Liver (tissue), 9 donors: Measurements from ENCODE around the gene ASPG. TPM values are rescaled to one million over a fixed set of nuclear protein-coding genes. Genes with fewer than 3 reads are reported as not detected.

Source experiments
- DNase-seq: peaks from one replicate; pipeline ENCODE4 v3.0.0-alpha.2; 2017; ENCODE audit warnings: low spot score
- H3K27ac ChIP-seq, 2 donors: one replicate each; pipeline ENCODE4 v1.7.0; 2013; ENCODE audit warnings: inconsistent platforms in 2 of 2, low read length in 2 of 2, control low read depth in 1 of 2, low read depth in 1 of 2, mild to moderate bottlenecking in 1 of 2
- H3K27me3 ChIP-seq, 4 donors: one replicate each; pipeline versions ENCODE4 v1.6.1 to v1.7.0; 2013; ENCODE audit warnings: low read length in 3 of 4, inconsistent platforms in 1 of 4, mild to moderate bottlenecking in 1 of 4, moderate library complexity in 1 of 4; ENCODE audit not compliant: control insufficient read depth in 4 of 4, insufficient read depth in 4 of 4
- H3K36me3 ChIP-seq, 4 donors: one replicate each; pipeline versions ENCODE4 v1.6.1 to v1.7.0; 2013; ENCODE audit warnings: low read length in 3 of 4, mild to moderate bottlenecking in 3 of 4, low read depth in 1 of 4, moderate library complexity in 1 of 4; ENCODE audit not compliant: control insufficient read depth in 4 of 4, insufficient read depth in 3 of 4
- H3K4me1 ChIP-seq, 4 donors: one replicate each; pipeline versions ENCODE4 v1.6.1 to v1.7.0; 2013; ENCODE audit warnings: low read length in 3 of 4, mild to moderate bottlenecking in 3 of 4, moderate library complexity in 1 of 4; ENCODE audit not compliant: control insufficient read depth in 4 of 4, insufficient read depth in 4 of 4
- H3K4me3 ChIP-seq, 3 donors: one replicate each; pipeline versions ENCODE4 v1.6.1 to v1.7.0; 2013; ENCODE audit warnings: low read length in 3 of 3, control low read depth in 1 of 3, low read depth in 1 of 3, mild to moderate bottlenecking in 1 of 3
- H3K9ac ChIP-seq, 2 donors: one replicate each; pipeline ENCODE4 v1.7.0; 2013; ENCODE audit warnings: low read length in 2 of 2, mild to moderate bottlenecking in 2 of 2, moderate library complexity in 2 of 2, control low read depth in 1 of 2, low read depth in 1 of 2
- H3K9me3 ChIP-seq, 4 donors: one replicate each; pipeline versions ENCODE4 v1.6.1 to v1.7.0; 2013; ENCODE audit warnings: low read length in 3 of 4; ENCODE audit not compliant: control insufficient read depth in 4 of 4
- ATF3 ChIP-seq: IDR thresholded peaks from 2 replicates; pipeline ENCODE4 v1.6.1; 2016; ENCODE audit warnings: antibody characterized with exemption
- EGR1 ChIP-seq, 2 donors: IDR thresholded peaks; 2 replicates each; pipeline ENCODE4 v1.6.1; 2016 to 2018; ENCODE audit warnings: antibody characterized with exemption in 2 of 2, low read depth in 2 of 2
- FOXA1 ChIP-seq: IDR thresholded peaks from 2 replicates; pipeline ENCODE4 v1.6.1; 2016; ENCODE audit warnings: antibody characterized with exemption
- FOXA2 ChIP-seq: IDR thresholded peaks from 2 replicates; pipeline ENCODE4 v1.6.1; 2016; ENCODE audit warnings: antibody characterized with exemption
- GABPA ChIP-seq, 2 donors: IDR thresholded peaks in 1 of 2; conservative IDR thresholded peaks in 1 of 2; 2 replicates each; pipeline ENCODE4 v1.6.1; 2016; ENCODE audit warnings: antibody characterized with exemption in 2 of 2, mild to moderate bottlenecking in 1 of 2, moderate library complexity in 1 of 2
- HNF4A ChIP-seq, 2 donors: conservative IDR thresholded peaks; 2 replicates each; pipeline ENCODE4 v1.6.1; 2016; ENCODE audit warnings: antibody characterized with exemption in 2 of 2, mild to moderate bottlenecking in 2 of 2
- HNF4G ChIP-seq: IDR thresholded peaks from 2 replicates; pipeline ENCODE4 v1.6.1; 2016; ENCODE audit warnings: antibody characterized with exemption
- JUND ChIP-seq, 2 donors: IDR thresholded peaks; 2 replicates each; pipeline ENCODE4 v1.6.1; 2016; ENCODE audit warnings: antibody characterized with exemption in 2 of 2
- MAX ChIP-seq: IDR thresholded peaks from 2 replicates; pipeline ENCODE4 v1.6.1; 2016; ENCODE audit warnings: antibody characterized with exemption
- NR2F2 ChIP-seq: IDR thresholded peaks from 2 replicates; pipeline ENCODE4 v1.6.1; 2016; ENCODE audit warnings: antibody characterized with exemption
- RXRA ChIP-seq, 2 donors: IDR thresholded peaks; 2 replicates each; pipeline ENCODE4 v1.6.1; 2017 to 2018; ENCODE audit warnings: antibody characterized with exemption in 2 of 2, mild to moderate bottlenecking in 1 of 2
- SP1 ChIP-seq: IDR thresholded peaks from 2 replicates; pipeline ENCODE4 v1.6.1; 2018; ENCODE audit warnings: antibody characterized with exemption, mild to moderate bottlenecking
- TAF1 ChIP-seq: conservative IDR thresholded peaks from 2 replicates; pipeline ENCODE4 v1.6.1; 2016; ENCODE audit warnings: antibody characterized with exemption, mild to moderate bottlenecking
- YY1 ChIP-seq: IDR thresholded peaks from 2 replicates; pipeline ENCODE4 v1.6.1; 2016; ENCODE audit warnings: antibody characterized with exemption, mild to moderate bottlenecking
- WGBS: extraction: QIAGEN DNeasy Blood & Tissue Kit; methylation state at CpG from one replicate; pipeline ENCODE4 v1.1.7; 2013; 5-methylcytosine and 5-hydroxymethylcytosine counted together
- polyA plus RNA-seq, 2 donors: library from polyadenylated mRNA; stranded (reverse) in 1 of 2; unstranded in 1 of 2; fragments of 200-250 nt in 1 of 2; fragments of >200 nt in 1 of 2; fragmentation: Nextera tagmentation in 1 of 2; extraction: Ambion mirVana in 1 of 2; gene quantifications; one replicate each; pipeline versions ENCODE4 v1.2.1 to v1.2.3, GENCODE V29; 2013 to 2015
- total RNA-seq, 2 donors: library from RNA; depleted of rRNA; stranded (reverse); fragments of >200 nt; gene quantifications; one replicate each; pipeline ENCODE4 v1.2.3, GENCODE V29; 2014
- TF ChIP-seq, protein P1 (sequence below): fragments of 150-350 bp; IDR thresholded peaks from 2 replicates; pipeline ENCODE4 v1.5.1; 2017; ENCODE audit warnings: improper control_type of control experiment, low read depth, low read length; ENCODE audit not compliant: missing input control
- TF ChIP-seq, protein P2 (sequence below): IDR thresholded peaks from 2 replicates; pipeline ENCODE4 v1.6.1; 2016; ENCODE audit warnings: antibody characterized with exemption
- donor health status: healthy.
- donor health status: healthy.
- donor health status: healthy.
- donor health status: healthy.
- donor health status: healthy.

ASPG gene
- total and polyA plus RNA-seq, 4 donors = 42.4 to 158 (median 110) TPM

DNA sequence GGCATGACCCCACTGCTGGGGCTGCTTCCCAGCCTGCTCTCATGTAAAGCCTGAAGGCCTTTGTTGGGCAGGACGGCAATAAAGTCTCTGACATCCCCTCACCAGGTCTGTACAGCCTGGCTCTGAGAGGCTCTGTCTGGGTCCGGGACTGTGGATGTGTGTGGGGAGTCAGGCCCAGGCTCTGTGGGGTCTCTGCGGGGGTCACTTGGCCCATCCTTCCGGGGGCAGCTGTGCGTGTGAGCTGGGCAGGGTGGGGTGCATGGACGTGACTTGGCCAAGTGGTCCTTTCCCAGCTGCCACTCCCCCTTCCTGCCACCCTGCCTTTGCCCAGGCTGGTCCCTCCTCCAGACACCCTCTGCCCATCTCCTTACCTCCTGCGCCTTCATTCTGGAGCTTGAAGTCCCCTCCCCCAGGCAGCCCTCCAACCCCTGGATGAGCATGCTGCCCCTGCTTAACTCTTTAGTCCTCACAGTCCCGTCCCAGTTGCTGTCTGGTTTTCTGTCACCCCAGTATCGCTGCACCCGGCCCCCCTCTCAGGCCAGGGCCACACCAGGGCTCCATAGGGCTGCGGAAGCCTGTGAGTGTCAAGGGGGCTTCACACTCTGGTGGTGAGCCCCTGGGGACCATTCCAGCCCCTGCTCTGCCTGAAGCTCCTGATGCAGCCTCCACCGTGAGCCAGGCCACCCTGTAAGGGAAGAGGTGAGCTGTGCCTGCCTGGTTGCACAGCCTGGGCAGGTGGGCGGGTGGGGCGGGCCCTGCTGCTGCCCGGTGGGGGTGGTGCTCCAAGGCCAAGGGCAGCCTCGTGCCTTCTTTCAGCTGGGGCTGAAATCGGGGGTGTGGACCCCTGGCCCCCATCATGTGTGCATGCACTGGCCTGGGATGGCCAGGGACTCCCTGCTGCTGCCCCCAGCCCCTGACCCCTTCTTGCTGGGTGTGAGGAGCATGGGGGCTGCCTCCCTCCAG, 27.4 kb downstream of the ASPG start:
- no peak overlapping the region for H3K4me3 ChIP-seq
- DNase-seq = no peak
- H3K9ac ChIP-seq = no peak overlapping the region
- peaks cover 0 to 12% (median 1%) of the 10 kb centered on the region in 4 donors for H3K36me3 ChIP-seq
- 79% methylated on average over 17 of the region's 17 CpGs for WGBS
- TF ChIP-seq FOXA2 (no peak), FOXA1 (no peak), NR2F2 (no peak), HNF4A (conservative IDR thresholded peaks at IDR 0.05) (no peak), EGR1 (IDR thresholded peaks at IDR 0.05; ENCODE audit: low read depth in 2 of 2) (no peak), MAX (no peak), ATF3 (no peak), TAF1 (no peak), JUND (IDR thresholded peaks at IDR 0.05) (no peak), GABPA (IDR thresholded peaks at IDR 0.05 in 1 of 2, conservative IDR thresholded peaks at IDR 0.05 in 1 of 2) (no peak), SP1 (no peak)
- TF ChIP-seq, protein P1, sequence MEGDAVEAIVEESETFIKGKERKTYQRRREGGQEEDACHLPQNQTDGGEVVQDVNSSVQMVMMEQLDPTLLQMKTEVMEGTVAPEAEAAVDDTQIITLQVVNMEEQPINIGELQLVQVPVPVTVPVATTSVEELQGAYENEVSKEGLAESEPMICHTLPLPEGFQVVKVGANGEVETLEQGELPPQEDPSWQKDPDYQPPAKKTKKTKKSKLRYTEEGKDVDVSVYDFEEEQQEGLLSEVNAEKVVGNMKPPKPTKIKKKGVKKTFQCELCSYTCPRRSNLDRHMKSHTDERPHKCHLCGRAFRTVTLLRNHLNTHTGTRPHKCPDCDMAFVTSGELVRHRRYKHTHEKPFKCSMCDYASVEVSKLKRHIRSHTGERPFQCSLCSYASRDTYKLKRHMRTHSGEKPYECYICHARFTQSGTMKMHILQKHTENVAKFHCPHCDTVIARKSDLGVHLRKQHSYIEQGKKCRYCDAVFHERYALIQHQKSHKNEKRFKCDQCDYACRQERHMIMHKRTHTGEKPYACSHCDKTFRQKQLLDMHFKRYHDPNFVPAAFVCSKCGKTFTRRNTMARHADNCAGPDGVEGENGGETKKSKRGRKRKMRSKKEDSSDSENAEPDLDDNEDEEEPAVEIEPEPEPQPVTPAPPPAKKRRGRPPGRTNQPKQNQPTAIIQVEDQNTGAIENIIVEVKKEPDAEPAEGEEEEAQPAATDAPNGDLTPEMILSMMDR = no peak
- TF ChIP-seq, protein P2, sequence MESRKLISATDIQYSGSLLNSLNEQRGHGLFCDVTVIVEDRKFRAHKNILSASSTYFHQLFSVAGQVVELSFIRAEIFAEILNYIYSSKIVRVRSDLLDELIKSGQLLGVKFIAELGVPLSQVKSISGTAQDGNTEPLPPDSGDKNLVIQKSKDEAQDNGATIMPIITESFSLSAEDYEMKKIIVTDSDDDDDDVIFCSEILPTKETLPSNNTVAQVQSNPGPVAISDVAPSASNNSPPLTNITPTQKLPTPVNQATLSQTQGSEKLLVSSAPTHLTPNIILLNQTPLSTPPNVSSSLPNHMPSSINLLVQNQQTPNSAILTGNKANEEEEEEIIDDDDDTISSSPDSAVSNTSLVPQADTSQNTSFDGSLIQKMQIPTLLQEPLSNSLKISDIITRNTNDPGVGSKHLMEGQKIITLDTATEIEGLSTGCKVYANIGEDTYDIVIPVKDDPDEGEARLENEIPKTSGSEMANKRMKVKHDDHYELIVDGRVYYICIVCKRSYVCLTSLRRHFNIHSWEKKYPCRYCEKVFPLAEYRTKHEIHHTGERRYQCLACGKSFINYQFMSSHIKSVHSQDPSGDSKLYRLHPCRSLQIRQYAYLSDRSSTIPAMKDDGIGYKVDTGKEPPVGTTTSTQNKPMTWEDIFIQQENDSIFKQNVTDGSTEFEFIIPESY = no peak
- no peaks in the 10 kb centered on the region for H3K9me3 ChIP-seq
- H3K4me1 ChIP-seq = peaks cover 5 to 16% (median 10%) of the 10 kb centered on the region in 4 donors
- no peaks in the 10 kb centered on the region for H3K27me3 ChIP-seq
- H3K27ac ChIP-seq = no peak overlapping the region

DNA sequence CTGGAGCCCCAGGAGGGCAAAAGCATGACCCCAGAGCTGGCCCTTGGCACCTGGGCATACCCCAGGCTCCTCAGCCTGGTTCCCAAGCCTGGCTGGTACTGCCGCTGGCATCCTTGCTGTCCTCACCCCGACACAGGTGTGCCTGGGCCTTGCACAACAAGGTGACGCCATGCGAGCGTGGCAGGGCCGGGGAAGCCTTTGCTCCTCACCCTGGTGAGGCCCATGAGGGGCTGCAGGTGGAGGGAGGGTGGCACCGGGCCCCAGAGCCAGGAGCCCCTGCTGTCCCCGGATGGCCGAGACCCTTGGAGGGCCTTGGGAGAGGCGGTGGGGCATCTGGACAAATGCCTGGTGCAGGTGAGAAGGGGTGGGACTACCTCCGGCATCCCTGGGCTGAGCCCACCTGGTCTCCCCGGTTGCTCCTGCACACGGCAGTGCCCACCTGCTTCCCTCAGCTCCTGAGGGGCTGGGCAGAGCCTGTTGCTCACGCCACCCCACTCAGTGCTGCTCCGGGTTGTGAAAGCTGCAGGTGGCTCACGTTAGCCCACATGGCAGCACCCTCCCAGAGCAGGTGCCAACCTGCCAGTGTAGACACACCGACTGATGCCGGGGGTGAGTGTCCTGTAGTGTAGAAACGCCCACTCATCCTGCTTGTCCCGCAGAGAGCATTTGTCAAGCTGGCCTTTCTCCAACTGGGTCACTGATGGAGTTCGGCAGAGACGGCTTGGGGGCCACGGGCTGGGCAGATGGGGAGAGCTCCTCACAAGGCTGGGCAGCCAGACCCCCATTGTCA, 28.3 kb downstream of the ASPG start:
- H3K9ac ChIP-seq = no peak overlapping the region
- H3K27ac ChIP-seq = no peak overlapping the region
- no peaks in the 10 kb centered on the region for H3K27me3 ChIP-seq
- no peaks in the 10 kb centered on the region for H3K9me3 ChIP-seq
- H3K36me3 ChIP-seq = peaks cover 0 to 10% (median 1%) of the 10 kb centered on the region in 4 donors
- H3K4me1 ChIP-seq = peaks cover 5 to 16% (median 10%) of the 10 kb centered on the region in 4 donors
- DNase-seq = no peak
- 65% methylated on average over 23 of the region's 23 CpGs for WGBS
- H3K4me3 ChIP-seq = no peak overlapping the region
- TF ChIP-seq FOXA1 (no peak), YY1 (no peak), HNF4A (conservative IDR thresholded peaks at IDR 0.05) (no peak), MAX (no peak), TAF1 (no peak), EGR1 (IDR thresholded peaks at IDR 0.05; ENCODE audit: low read depth in 2 of 2) (no peak), RXRA (IDR thresholded peaks at IDR 0.05) (no peak), HNF4G (no peak), SP1 (no peak), GABPA (IDR thresholded peaks at IDR 0.05 in 1 of 2, conservative IDR thresholded peaks at IDR 0.05 in 1 of 2) (no peak), JUND (IDR thresholded peaks at IDR 0.05) (no peak)
- TF ChIP-seq, protein P2 = no peak
- TF ChIP-seq, protein P1 = no peak
